Uterus (tissue), 2 donors: ENCODE measurements around the gene ACTL9.

Source experiments
- POLR2A ChIP-seq, 2 donors: fragments of 450-650 bp; IDR thresholded peaks; one replicate each; pipeline ENCODE4 v1.6.1; 2016; ENCODE audit warnings: antibody characterized with exemption in 2 of 2, mild to moderate bottlenecking in 1 of 2, moderate library complexity in 1 of 2
- TF ChIP-seq, protein P1 (sequence below), 4 experiments: fragments of 200-600 bp in 2 of 4; fragments of 450-650 bp in 2 of 4; sonication (generic) in 2 of 4; IDR thresholded peaks; one replicate each; pipeline ENCODE4 v1.5.1; 2016 to 2019; ENCODE audit warnings: antibody characterized with exemption in 4 of 4, mild to moderate bottlenecking in 2 of 4, moderate library complexity in 1 of 4

DNA sequence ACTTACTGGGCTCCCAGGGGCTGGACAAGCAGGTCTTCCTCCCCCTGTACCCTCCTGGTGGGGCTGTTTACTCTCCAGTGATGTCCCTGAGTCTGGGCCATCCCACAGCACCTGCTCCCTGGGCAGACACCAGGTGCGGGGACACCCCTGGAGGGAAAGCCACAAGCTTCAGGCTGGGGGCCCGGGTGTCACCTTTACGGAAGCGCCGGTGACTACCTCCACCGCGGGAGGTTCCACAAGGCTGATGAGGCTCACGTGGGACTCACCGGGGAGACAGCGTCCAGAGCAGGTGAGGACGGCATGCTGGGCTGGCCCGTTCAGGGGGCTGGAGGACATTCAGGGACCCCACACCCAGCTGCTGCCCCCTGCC is 43.3 kb downstream of the ACTL9 start:
- TF ChIP-seq, protein P1, sequence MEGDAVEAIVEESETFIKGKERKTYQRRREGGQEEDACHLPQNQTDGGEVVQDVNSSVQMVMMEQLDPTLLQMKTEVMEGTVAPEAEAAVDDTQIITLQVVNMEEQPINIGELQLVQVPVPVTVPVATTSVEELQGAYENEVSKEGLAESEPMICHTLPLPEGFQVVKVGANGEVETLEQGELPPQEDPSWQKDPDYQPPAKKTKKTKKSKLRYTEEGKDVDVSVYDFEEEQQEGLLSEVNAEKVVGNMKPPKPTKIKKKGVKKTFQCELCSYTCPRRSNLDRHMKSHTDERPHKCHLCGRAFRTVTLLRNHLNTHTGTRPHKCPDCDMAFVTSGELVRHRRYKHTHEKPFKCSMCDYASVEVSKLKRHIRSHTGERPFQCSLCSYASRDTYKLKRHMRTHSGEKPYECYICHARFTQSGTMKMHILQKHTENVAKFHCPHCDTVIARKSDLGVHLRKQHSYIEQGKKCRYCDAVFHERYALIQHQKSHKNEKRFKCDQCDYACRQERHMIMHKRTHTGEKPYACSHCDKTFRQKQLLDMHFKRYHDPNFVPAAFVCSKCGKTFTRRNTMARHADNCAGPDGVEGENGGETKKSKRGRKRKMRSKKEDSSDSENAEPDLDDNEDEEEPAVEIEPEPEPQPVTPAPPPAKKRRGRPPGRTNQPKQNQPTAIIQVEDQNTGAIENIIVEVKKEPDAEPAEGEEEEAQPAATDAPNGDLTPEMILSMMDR (IDR thresholded peaks at IDR 0.05): no peak
- no peak for TF ChIP-seq POLR2A (IDR thresholded peaks at IDR 0.05)
